Ovary (tissue), 9 donors: ENCODE measurements around the gene SORL1. TPM values are rescaled to one million over a fixed set of nuclear protein-coding genes. Genes with fewer than 3 reads are reported as not detected.
"Not testable (repeated sequence)": the region's sequence is repeated elsewhere in the genome, so short reads cannot be mapped to it uniquely, and the experiment has no call there.

Experiments used
- DNase-seq, 5 donors: peaks; one replicate each; pipeline ENCODE4 v3.0.0-alpha.2; 2019 to 2020
- H3K27ac ChIP-seq, 2 donors: fragments of 200-600 bp; one replicate each; pipeline versions ENCODE4 v1.5.1 to v1.8.0; 2019 to 2022
- H3K27me3 ChIP-seq: fragments of 200-600 bp; one replicate; pipeline ENCODE4 v1.8.0; 2022
- H3K36me3 ChIP-seq: fragments of 200-600 bp; sonication (generic); one replicate; pipeline ENCODE4 v1.5.1; 2019
- H3K4me1 ChIP-seq: one replicate; pipeline ENCODE4 v1.8.1; 2013; ENCODE audit warnings: mild to moderate bottlenecking, moderate library complexity; ENCODE audit not compliant: insufficient read depth
- H3K4me3 ChIP-seq: fragments of 200-600 bp; sonication (generic); one replicate; pipeline ENCODE4 v1.5.1; 2017
- H3K9me3 ChIP-seq, 2 donors: fragments of 200-600 bp in 1 of 2; sonication (generic) in 1 of 2; one replicate each; pipeline versions ENCODE4 v1.5.1 to v1.8.1; 2013 to 2019; ENCODE audit warnings: mild to moderate bottlenecking in 1 of 2, moderate library complexity in 1 of 2
- EP300 ChIP-seq: sonication (generic); formaldehyde crosslinking; IDR thresholded peaks from one replicate; pipeline ENCODE4 v1.6.1; 2017; ENCODE audit warnings: antibody characterized with exemption
- POLR2A ChIP-seq: fragments of 450-650 bp; IDR thresholded peaks from one replicate; pipeline ENCODE4 v1.6.1; 2017; ENCODE audit warnings: antibody characterized with exemption, mild to moderate bottlenecking, moderate library complexity
- WGBS, 3 donors: extraction: QIAGEN DNeasy Blood & Tissue Kit in 1 of 3; methylation state at CpG; one replicate each; pipeline versions ENCODE4 v1.1.5 to v1.1.7; 2013 to 2017; 5-methylcytosine and 5-hydroxymethylcytosine counted together
- intact Hi-C, 4 donors: fragments of 100-400 bp; cut with DNase I; formaldehyde crosslinking; loops; one replicate each; pipeline versions ENCODE4 v1.11.0 to v1.15.1; 2022 to 2023
- polyA plus RNA-seq, 2 donors: library from polyadenylated mRNA; stranded (reverse); fragments of 200-250 nt in 1 of 2; fragments of 350-450 nt in 1 of 2; fragmentation: Illumina TruSeq in 1 of 2; extraction: RNeasy Lipid Tissue Mini Kit (QIAGEN cat#74804) in 1 of 2; gene quantifications; one replicate each; pipeline ENCODE4 v1.2.3, GENCODE V29; 2013 to 2014
- total RNA-seq, 7 donors: library from RNA; depleted of rRNA in 2 of 7; stranded (reverse); fragments of >200 nt in 2 of 7; fragmentation: NEBNext Ultra II Directional in 3 of 7; extraction: Animal tissue kit (Norgen Biotek cat#: 25700) in 3 of 7; gene quantifications; one replicate each; pipeline versions ENCODE4 v1.1.0 to v1.2.4, GENCODE V29; 2016 to 2023
- TF ChIP-seq, protein P1 (sequence below), 3 donors: fragments of 450-650 bp in 2 of 3; fragments of 200-600 bp in 1 of 3; IDR thresholded peaks; one replicate each; pipeline versions ENCODE4 v1.5.1 to v1.8.0; 2016 to 2022; ENCODE audit warnings: antibody characterized with exemption in 3 of 3, mild to moderate bottlenecking in 1 of 3
- donor health status: DM: no; HTN: no; CAD: no; lungs with moderate emphysema.
- donor health status: DM: no; HTN: no; CAD: no.
- donor health status: Bipolar disorder and iron deficiency.
- donor health status: DM: yes; HTN: yes; CAD: no.
- donor health status: DM: no; HTN: no; CAD: no.
- donor health status: DM: yes; HTN: yes; CAD: no.

The SORL1 gene
- total and polyA plus RNA-seq, 9 donors = 2.9 to 64.5 (median 23.4) TPM

DNA sequence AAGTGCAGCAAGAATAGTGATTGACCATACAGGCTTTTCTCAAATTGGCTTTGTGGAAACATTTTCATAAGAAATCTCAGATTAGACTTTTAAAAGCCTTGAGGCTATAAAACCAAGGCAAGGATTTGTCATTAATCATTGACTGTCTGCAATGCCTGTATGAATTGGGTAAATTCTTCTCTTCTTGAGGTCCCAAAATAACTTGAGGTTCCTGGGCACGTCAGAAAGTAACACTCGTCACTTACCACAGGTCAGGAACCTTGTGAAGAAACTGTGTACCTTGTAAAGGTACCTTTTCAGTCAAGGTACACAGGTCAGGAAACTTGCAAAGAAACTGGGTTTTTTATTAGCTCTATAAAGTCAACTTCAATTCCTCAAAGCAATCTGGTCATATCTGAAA is 43.3 kb upstream of the SORL1 start:
- no peak overlapping the region for H3K27ac ChIP-seq

DNA sequence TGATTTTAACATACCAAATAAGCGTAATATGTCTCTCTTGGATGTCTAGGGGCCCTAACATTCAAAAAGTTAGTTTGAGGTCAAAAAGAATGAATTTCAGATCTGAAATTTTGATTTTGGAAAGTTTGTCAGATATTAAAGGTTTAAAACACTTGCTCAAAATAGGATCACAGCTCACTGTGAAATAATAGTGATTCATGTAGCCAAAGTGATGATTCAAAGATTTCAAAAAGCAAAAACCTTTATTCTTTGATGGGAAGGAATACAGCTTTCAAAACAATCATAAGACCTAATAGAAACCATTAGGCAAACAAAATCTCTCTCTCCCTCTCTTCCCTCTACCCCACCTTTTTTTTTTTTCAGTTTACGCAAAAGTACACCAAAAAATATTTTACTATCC is 42.1 kb upstream of the SORL1 start:
- H3K36me3 ChIP-seq, intact Hi-C loops, H3K4me3 ChIP-seq, H3K9me3 ChIP-seq, H3K27ac ChIP-seq, H3K27me3 ChIP-seq, DNase-seq, H3K4me1 ChIP-seq: not testable (repeated sequence)
- 95 to 98% (median 96%) methylated on average over 2 of the region's 2 CpGs for WGBS, 3 donors

More for the DNA sequence above, 43.3 kb upstream of the SORL1 start:
- no peak for DNase-seq
- no peak overlapping the region for H3K4me3 ChIP-seq
- H3K27me3 ChIP-seq = no peaks in the 10 kb centered on the region
- no peaks in the 10 kb centered on the region for H3K36me3 ChIP-seq
- no peaks in the 10 kb centered on the region for H3K4me1 ChIP-seq
- H3K9me3 ChIP-seq = no peaks in the 10 kb centered on the region
- TF ChIP-seq EP300 (no peak), POLR2A (no peak)
- TF ChIP-seq, protein P1, sequence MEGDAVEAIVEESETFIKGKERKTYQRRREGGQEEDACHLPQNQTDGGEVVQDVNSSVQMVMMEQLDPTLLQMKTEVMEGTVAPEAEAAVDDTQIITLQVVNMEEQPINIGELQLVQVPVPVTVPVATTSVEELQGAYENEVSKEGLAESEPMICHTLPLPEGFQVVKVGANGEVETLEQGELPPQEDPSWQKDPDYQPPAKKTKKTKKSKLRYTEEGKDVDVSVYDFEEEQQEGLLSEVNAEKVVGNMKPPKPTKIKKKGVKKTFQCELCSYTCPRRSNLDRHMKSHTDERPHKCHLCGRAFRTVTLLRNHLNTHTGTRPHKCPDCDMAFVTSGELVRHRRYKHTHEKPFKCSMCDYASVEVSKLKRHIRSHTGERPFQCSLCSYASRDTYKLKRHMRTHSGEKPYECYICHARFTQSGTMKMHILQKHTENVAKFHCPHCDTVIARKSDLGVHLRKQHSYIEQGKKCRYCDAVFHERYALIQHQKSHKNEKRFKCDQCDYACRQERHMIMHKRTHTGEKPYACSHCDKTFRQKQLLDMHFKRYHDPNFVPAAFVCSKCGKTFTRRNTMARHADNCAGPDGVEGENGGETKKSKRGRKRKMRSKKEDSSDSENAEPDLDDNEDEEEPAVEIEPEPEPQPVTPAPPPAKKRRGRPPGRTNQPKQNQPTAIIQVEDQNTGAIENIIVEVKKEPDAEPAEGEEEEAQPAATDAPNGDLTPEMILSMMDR (IDR thresholded peaks at IDR 0.05) = no peak
- intact Hi-C loops = no loop called here
- 90 to 96% (median 92%) methylated on average over 2 of the region's 2 CpGs for WGBS, 3 donors

DNA sequence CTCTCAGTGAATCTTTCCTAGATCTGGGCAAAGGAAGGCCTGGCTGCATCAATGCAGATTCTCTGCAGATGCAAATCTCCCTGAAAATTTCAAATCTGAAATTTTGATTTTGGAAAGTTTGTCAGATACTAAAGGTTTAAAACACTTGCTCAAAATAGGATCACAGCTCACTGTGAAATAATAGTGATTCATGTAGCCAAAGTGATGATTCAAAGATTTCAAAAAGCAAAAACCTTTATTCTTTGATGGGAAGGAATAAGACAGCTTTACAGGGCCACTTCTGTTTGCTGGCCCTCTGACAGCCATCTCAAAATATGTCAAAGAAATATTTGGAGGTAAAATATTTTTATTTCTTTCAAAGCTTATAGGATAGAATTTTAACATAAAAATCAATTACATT is 40.8 kb upstream of the SORL1 start:
- H3K36me3 ChIP-seq, DNase-seq, H3K27ac ChIP-seq, H3K9me3 ChIP-seq, H3K4me1 ChIP-seq, intact Hi-C loops, H3K4me3 ChIP-seq, H3K27me3 ChIP-seq: not testable (repeated sequence)

DNA sequence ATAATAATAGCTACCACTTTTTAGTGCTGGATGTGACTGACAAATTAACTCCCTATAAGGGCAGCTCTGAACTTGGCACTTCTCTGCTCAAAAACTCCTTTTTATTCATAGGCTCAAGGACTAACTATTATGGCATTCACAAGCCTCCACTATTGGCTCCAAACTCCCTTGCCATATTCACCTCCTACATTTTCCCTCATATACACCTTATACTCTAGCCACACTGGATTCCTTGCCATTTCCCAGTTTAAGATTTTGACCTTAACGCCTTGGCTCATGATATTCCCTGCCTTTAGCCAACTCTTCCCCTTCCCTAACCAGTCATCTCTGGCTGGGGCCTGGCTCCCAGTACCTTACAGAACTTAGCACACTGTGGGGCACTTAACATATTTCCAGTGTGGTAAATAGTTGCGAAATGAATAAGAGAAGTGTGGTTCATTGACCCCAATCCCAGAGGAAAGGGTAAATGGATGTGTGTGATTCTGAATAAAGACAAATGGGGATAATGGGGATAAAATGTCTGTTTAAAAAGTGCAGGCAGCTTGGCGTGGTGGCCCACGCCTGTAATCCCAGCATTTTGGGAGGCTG is 40.0 kb upstream of the SORL1 start:
- intact Hi-C loops = no loop called here
- peaks cover 5% of the 10 kb centered on the region for H3K4me1 ChIP-seq
- TF ChIP-seq EP300 = no peak
- TF ChIP-seq POLR2A = no peak
- TF ChIP-seq, protein P1 (IDR thresholded peaks at IDR 0.05) = no peak
- no peaks in the 10 kb centered on the region for H3K27me3 ChIP-seq
- no peak overlapping the region for H3K4me3 ChIP-seq
- WGBS, 3 donors = 94 to 96% (median 96%) methylated on average over 4 of the region's 4 CpGs
- no peaks in the 10 kb centered on the region for H3K36me3 ChIP-seq
- H3K27ac ChIP-seq = no peak overlapping the region
- no peaks in the 10 kb centered on the region for H3K9me3 ChIP-seq
- no peak for DNase-seq

DNA sequence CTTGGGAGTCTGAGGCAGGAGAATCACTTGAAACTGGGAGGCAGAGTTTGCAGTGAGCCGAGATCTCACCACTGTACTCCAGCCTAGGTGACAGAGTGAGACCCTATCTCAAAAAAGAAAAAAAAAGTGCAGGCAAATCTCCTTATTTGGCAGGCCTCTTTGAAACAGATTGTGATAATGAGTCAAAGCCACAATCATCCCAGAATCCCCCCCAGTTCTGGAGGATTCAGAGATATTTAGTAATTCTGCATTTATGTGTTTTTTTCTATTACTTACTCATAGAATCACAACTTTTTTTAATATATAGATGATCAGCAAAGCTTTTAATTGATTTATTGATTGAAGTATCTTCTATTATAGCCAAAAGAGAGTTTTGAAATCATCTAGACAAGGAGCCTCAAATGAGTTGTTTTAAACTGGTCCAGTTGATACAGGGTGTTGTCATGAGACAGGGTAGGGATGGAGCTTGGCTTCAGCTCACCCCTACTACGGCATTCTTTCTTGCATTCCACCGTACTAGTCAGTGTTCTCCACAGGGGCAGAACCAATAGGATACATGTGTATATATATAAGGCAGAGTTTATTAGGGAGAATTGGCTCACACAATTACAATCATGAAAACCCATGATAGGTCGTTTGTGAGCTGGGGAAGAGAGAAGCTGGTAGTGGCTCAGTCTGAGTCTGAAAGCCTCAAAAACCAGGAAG is 39.3 kb upstream of the SORL1 start:
- intact Hi-C loops = no loop called here
- Histone ChIP-seq H3K27ac (no peak overlapping the region), H3K27me3 (no peaks in the 10 kb centered on the region), H3K36me3 (no peaks in the 10 kb centered on the region), H3K4me3 (no peak overlapping the region), H3K4me1 (peaks cover 6% of the 10 kb centered on the region), H3K9me3 (no peaks in the 10 kb centered on the region)
- 55 to 65% (median 59%) methylated on average over 4 of the region's 4 CpGs for WGBS, 3 donors
- TF ChIP-seq, protein P1 (IDR thresholded peaks at IDR 0.05) = no peak
- no peak for TF ChIP-seq POLR2A
- DNase-seq = no peak
